Mesenteric fat pad (tissue), 1 donor: ENCODE results near the gene PLXNC1. TPM values are rescaled to one million over a fixed set of nuclear protein-coding genes. Genes with fewer than 3 reads are reported as not detected.

Experiments used
- DNase-seq: peaks from one replicate; pipeline ENCODE4 v3.0.0-alpha.2; 2020; ENCODE audit warnings: low spot score
- total RNA-seq: library from RNA; stranded (reverse); fragmentation: NEBNext Ultra II Directional; extraction: Animal tissue kit (Norgen Biotek cat#: 25700); gene quantifications from one replicate; pipeline ENCODE4 v1.2.1, GENCODE V29; 2021
- donor health status: DM: yes; HTN: yes; CAD: no.

Gene PLXNC1
- total RNA-seq, 1 donor from 2014 or later, result 8.9 TPM

GRCh38 chr12:94229902-94230301 is 81.5 kb downstream of the PLXNC1 start:
- DNase-seq, result no peak

DNA sequence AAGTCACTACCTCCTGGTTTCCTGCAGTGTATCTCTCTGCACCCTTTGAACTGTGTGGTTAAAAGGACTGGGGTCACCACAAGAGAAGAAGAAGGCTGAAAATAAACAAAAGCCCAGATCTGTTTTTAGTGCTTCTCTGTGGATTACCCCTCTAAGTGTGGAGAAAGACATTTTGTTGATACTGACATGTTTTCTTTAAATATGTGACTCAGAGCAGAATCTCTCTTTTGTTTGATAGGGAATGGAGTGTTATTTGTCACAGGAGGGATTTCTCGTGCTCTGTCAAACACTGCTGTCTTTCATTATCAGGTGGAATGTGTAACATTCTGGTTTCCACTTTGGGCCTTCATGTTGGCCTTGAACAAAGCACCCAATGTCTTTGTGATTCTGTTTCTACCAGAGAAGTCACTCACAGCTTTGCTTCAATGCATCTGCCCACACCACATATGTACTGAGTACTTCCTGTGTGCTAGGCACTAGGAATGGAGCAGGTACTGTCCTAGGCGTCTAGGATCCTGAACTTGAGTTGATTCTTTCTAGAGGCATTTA is 82.1 kb downstream of the PLXNC1 start:
- DNase-seq, result no peak

GRCh38 chr12:94231709-94232108 is 83.3 kb downstream of the PLXNC1 start:
- DNase-seq, result no peak

DNA sequence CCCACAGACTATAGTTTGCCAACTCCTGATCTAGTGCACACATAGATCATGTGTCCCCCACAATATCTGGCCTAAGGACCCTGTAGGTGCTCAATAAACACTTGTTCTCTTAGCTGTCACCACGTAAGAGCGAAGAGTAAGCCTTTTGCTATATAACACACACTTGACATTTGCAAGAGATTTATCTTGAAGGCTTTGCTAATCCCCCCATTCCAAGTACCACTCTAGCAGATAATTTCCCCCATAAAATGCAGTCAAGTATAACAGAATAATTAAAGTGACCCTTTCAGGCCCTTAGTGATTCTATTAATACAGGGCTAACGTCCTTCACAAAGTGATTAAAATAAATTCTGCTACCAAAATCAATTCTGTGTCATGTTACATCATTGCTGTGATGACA is 87.5 kb downstream of the PLXNC1 start:
- no peak for DNase-seq

- no peak for DNase-seq
These were observed 91.1 kb downstream of the PLXNC1 start for GRCh38 chr12:94239332-94239993.

DNA sequence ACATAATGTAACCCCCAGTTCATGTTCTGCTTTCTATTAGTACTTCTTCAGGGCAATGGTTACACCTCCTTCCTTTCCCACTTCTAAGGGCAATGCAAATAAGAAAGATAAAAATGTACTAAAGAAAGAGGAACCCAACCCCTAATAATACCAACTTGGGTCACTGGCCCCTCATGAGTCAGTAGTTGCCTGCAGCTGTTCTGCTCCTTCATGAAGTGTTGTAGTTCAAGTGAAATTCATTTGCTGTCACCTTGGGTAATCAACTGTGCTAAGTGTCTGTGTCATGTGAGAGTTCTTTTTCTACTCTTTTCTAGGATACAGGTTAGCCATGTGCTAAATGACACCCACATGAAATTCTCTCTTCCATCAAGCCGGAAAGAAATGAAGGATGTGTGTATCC is 91.8 kb downstream of the PLXNC1 start:
- DNase-seq, result no peak

DNA sequence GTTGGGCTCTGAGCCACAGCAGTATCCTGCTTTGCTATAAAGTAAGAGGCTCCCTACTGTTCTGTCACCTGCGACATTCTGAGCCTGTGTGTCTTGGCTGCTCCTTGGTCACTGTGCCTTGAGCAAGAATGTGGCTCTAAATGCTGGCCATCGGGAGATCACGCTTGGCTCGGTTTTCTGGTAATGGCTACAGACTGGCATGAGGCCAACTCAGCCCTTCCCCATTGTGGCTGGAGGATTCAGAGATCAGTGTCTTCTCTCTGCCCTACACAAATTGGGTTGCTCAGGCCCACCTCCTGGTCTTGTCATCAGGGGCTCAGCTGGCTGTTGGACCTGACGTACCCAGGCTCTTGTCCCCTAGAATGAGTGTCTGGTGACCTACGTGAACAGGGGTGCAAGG is 94.5 kb downstream of the PLXNC1 start:
- no peak for DNase-seq

DNA sequence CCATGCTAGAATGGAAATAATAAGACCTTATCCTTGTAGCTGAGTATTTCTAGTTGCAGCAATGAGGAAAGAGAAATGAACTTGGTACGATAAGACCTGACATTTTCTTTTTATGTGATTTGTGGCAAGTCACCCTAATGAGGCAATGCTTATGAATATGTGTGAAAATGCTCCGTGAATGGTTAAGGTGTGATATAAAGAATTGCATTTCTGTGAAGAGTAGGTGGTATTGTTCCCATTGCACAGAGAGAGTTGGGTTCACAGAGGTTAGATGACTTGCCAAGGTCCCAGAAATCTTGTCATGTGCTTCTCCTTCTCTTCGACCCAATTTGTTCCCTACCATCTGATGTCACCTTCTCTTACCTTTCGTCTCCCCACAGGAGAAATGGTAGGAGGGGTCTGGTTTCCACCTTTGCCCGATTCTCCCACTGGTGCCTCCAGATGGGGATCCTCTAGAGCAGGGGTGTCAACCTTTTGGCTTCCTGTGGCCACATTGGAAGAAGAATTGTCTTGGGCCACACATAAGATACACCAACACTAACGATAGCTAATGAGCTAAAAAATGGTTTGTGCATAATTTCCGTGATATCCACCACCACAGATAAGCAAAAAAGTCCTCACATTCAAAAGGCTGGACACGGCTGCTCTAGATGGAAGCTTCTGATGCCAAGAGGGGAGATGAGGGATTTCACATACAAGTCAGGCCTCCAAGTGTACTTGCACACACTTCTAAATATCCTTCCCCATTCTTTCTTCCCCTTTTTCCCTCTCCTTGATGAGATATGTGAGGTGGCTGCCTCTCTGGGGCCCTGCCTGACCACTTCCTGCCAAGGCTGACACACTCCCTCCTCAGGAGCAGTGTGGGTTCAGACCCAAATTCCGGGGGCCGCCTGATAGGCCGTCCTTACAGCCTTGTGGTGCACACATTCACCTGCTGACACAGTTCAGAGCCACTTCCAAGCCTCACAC is 96.1 kb downstream of the PLXNC1 start:
- DNase-seq, result no peak

GRCh38 chr12:94245631-94246383 is 97.4 kb downstream of the PLXNC1 start:
- DNase-seq, result no peak

DNA sequence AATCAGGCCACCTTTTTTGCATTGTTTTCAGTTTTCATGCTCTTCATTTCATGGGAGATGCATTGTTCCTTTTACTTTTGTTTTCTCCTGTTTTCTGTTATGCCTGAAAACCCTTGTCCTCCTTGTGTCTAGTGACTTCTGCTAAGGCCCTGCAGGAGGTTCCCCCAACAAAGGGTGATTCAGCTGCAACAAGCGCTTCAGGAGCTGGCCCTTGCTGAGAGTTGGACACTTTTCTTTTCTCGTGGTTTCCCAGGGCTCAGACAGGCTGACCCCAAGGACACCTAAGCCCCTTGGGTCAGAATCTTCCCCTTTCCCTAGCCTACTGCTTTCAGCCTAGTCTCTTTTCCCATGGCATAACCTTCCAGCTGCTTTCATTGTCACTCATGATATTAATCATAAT is 98.9 kb downstream of the PLXNC1 start:
- DNase-seq, result no peak

GRCh38 chr12:94248582-94248981 is 100.2 kb downstream of the PLXNC1 start:
- DNase-seq, result no peak

- no peak for DNase-seq
These were observed 101.8 kb downstream of the PLXNC1 start for GRCh38 chr12:94250130-94250529.

DNA sequence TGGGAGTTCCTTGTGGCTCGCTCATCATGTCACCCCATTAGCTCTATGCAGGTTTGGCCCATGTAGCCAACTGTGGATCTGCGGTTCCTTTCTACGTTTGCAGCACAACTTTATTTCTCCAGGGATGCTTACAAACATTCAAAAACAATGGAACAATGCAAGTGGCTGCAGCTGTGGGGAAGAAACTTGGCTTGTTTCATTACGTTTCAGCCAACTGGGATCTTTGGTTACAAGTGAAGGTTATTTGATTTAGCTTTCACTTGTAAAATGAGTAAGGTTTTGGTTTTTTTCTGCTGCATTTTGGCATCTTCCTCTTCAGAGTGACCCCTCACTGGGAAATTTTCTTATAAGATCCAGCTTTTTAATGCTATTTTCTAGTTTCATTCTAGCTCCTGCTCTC is 105.9 kb downstream of the PLXNC1 start:
- DNase-seq, result no peak

DNA sequence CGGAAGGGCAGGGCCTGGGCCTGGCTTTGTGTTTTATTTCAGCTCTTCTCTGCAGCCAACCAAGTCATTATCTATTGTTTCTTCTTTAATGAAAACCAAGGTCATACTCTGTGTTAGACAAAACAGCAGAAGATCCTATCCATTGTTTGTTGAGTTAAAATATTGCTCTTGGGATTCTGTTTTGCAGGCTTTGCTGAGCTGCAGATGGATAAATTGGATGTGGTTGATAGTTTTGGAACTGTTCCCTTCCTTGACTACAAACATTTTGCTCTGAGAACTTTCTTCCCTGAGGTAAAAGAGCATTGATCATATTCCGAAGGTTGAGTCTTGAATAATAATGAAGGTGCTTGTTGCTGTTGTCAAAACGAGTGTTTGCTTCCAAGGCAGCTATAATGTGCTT is 106.6 kb downstream of the PLXNC1 start:
- no peak for DNase-seq

- no peak for DNase-seq
These were observed 107.1 kb downstream of the PLXNC1 start for GRCh38 chr12:94255428-94255827.

DNA sequence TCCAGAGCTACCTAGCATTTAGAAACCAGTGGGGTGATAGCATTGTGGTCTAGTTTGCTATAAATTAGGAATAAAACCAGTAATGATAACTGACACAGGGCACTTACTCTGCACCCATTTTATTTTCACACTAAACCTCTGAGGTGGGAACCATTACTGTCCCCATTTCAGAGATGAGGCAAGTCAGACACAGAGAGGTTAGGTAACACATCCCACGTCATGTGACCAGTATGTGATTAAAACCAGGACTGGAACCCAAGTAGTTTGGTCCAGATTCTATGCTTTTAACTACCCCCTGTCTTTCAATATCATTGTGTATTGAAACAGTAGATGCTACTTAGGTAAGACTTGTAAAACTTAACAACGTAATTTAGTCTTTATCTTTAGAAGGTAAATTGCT is 110.2 kb downstream of the PLXNC1 start:
- DNase-seq, result no peak

GRCh38 chr12:94260017-94260416 is 111.6 kb downstream of the PLXNC1 start:
- no peak for DNase-seq

GRCh38 chr12:94260717-94261116 is 112.3 kb downstream of the PLXNC1 start:
- no peak for DNase-seq

DNA sequence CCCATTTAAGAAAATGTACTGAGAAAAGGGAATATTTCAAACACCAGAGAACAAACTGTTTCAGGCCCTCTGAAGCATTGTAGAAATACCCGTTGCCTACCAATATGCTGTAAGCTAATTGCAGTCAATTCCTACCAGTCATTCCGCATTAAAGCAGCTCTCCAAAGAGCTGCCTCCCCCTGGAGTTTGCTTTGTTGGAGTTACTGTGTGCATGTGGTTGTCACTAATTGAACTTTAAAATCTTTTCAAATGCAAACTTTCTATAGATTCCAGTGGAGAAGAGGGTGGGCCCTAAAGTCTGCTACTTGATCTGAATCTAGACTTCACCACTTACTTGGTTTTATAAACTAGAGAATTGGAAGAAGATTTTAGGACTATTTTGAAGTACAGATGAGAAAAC is 112.7 kb downstream of the PLXNC1 start:
- no peak for DNase-seq

DNA sequence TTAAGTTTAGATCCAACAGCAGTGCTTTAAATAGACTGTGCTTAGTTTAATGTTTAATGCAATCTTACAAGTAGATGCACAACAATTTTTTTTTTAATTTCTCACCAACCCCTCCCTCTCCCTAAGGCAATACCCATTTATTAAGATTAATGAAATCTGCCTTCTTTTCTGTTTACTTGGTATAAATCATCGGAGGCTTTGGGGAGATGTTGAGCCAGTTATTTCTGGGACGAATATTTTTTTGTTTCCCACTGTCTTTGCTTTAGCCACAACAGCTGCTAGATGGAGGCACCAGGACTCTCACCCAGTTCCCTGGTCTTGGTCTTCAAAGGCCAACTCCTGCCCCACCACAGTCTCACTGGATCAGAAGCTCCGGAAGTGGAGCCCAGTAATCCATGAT is 113.4 kb downstream of the PLXNC1 start:
- DNase-seq, result no peak

DNA sequence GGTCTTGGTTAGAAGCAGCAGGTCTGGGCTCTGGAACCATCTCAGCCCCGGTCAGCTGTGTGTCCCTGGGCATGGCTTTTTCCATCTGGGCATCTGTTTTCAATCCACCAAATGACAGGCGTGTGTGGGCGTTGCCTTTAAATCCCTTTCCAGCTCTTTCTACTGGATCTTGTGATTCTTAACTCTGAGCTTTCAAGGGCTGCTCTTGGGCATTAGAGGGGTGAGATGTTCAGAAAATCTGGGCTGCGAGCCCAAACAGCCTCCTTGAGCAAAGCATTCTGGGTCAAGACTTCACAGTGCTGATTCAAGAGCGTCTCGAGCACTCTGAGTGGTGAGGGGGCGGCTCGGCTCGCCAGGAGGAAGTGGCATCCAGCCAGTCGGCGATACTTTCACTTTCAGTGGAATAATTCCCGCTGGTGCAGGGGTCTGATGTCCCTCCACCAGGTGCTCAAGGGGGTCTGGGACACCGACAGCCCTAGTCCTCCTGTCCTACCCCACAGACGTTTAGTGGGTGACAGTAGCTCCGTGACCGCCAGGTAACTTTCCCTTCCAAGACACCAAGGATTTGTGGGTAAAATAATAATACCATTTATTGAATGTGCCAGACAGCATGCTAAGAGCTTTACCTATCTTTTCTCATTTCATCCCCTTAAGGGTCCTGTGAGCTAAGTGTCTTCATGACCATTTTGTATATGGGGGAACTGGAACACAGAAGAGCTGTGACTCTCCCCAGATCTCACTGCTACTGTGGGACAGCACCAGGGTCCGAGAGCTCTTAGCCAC is 114.0 kb downstream of the PLXNC1 start:
- peak; percentile 93 for DNase-seq
